ENCODE results near the gene UNCX. TPM values are rescaled to one million over a fixed set of nuclear protein-coding genes. Genes with fewer than 3 reads are reported as not detected.
A peak's percentile ranks its signal among the peaks of the same experiment; 100 is the strongest.

UNCX gene
- total and polyA plus RNA-seq, 2 experiments from 2014 or later = not detected

DNA sequence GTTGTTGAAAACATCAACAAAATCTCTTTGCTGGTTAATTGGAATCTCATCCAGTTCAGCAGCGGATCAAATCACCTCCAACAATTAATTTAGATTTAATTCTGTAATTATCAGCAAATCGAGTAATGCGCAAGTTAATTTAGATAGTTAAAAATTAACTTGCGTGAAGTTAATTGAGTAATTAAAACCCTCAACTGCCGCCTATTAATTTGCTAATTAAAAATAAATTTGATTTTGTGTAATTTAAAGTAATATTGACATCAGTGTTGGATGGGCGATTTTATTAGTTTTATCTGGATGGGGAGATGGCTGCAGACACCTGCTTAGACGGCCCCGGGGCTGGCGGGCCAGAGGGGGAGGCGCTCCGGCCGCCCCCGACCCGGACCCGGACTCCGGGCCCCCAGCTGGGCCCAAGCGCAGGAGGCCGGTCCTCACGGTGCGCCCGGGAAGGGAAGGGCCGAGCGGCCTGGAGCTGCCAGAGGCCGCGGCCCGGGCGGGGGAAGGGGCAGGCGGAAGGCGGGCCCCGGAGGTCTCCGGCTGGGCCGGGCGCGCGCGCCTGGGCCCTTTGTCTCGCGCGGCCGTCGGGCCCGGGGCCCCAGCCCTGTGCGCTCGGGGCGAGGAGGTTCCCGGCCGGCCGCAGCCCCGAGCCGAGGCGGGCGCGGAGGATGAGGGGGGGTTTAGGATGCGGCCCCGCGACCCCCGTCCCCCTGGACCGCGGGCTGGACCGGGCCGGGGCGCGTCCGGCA lies 3.3 kb upstream of the UNCX start:
- peak; percentile 75 for DNase-seq (ENCODE audit: low spot score)
- Mint-ChIP-seq H3K4me3 (peak overlapping the region; percentile 50; the same call in 1 of the 3 replicates), H3K27me3 (ENCODE audit: insufficient read depth, low read depth, poor library complexity) (peaks cover 86% of the 10 kb centered on the region), H3K4me1 (peaks cover 47% of the 10 kb centered on the region), H3K27ac (no peak overlapping the region), H3K36me3 (ENCODE audit: low read depth) (peaks cover 3% of the 10 kb centered on the region; the same call in 1 of the 3 replicates), H3K9me3 (peaks cover 3% of the 10 kb centered on the region)
- ATAC-seq = peak; percentile 20
- Histone ChIP-seq H3F3A (replicated peaks; ENCODE audit: low read depth) (peaks cover 18% of the 10 kb centered on the region), H3K4me1 (ENCODE audit: insufficient read depth) (peaks cover 60% of the 10 kb centered on the region), H3K36me3 (ENCODE audit: insufficient read depth) (no peaks in the 10 kb centered on the region), H3K27ac (ENCODE audit: low read depth) (no peak overlapping the region), H3K4me2 (peak overlapping the region; percentile 73), H4K20me1 (replicated peaks; ENCODE audit: insufficient read depth) (0 out of 2 replicates have a peak, but pooled peaks cover 17% of the 10 kb centered on the region), H3K27me3 (ENCODE audit: insufficient read depth) (peaks cover 92% of the 10 kb centered on the region), H2AFZ (no peak overlapping the region; the same call in 1 of the 2 replicates), H3K4me3 (peak overlapping the region; percentile 45), H3K9me2 (ENCODE audit: insufficient read depth) (no peaks in the 10 kb centered on the region), H3K79me2 (replicated peaks; ENCODE audit: insufficient read depth) (no peaks in the 10 kb centered on the region)
- no peak for TF ChIP-seq ZNF114 (CRISPR knock-in tag; IDR thresholded peaks at IDR 0.05)
- TF ChIP-seq ZNF331 (CRISPR knock-in tag; IDR thresholded peaks at IDR 0.05; ENCODE audit: low read depth) = no peak
- TF ChIP-seq POLR2AphosphoS5 (IDR thresholded peaks at IDR 0.05; ENCODE audit: low read depth) = no peak
- TF ChIP-seq JUNB (IDR thresholded peaks at IDR 0.05; ENCODE audit: unreplicated experiment) = no peak
- TF ChIP-seq EZH2phosphoT487 (IDR thresholded peaks at IDR 0.05; ENCODE audit: unreplicated experiment) = no peak
- TF ChIP-seq, protein P1, sequence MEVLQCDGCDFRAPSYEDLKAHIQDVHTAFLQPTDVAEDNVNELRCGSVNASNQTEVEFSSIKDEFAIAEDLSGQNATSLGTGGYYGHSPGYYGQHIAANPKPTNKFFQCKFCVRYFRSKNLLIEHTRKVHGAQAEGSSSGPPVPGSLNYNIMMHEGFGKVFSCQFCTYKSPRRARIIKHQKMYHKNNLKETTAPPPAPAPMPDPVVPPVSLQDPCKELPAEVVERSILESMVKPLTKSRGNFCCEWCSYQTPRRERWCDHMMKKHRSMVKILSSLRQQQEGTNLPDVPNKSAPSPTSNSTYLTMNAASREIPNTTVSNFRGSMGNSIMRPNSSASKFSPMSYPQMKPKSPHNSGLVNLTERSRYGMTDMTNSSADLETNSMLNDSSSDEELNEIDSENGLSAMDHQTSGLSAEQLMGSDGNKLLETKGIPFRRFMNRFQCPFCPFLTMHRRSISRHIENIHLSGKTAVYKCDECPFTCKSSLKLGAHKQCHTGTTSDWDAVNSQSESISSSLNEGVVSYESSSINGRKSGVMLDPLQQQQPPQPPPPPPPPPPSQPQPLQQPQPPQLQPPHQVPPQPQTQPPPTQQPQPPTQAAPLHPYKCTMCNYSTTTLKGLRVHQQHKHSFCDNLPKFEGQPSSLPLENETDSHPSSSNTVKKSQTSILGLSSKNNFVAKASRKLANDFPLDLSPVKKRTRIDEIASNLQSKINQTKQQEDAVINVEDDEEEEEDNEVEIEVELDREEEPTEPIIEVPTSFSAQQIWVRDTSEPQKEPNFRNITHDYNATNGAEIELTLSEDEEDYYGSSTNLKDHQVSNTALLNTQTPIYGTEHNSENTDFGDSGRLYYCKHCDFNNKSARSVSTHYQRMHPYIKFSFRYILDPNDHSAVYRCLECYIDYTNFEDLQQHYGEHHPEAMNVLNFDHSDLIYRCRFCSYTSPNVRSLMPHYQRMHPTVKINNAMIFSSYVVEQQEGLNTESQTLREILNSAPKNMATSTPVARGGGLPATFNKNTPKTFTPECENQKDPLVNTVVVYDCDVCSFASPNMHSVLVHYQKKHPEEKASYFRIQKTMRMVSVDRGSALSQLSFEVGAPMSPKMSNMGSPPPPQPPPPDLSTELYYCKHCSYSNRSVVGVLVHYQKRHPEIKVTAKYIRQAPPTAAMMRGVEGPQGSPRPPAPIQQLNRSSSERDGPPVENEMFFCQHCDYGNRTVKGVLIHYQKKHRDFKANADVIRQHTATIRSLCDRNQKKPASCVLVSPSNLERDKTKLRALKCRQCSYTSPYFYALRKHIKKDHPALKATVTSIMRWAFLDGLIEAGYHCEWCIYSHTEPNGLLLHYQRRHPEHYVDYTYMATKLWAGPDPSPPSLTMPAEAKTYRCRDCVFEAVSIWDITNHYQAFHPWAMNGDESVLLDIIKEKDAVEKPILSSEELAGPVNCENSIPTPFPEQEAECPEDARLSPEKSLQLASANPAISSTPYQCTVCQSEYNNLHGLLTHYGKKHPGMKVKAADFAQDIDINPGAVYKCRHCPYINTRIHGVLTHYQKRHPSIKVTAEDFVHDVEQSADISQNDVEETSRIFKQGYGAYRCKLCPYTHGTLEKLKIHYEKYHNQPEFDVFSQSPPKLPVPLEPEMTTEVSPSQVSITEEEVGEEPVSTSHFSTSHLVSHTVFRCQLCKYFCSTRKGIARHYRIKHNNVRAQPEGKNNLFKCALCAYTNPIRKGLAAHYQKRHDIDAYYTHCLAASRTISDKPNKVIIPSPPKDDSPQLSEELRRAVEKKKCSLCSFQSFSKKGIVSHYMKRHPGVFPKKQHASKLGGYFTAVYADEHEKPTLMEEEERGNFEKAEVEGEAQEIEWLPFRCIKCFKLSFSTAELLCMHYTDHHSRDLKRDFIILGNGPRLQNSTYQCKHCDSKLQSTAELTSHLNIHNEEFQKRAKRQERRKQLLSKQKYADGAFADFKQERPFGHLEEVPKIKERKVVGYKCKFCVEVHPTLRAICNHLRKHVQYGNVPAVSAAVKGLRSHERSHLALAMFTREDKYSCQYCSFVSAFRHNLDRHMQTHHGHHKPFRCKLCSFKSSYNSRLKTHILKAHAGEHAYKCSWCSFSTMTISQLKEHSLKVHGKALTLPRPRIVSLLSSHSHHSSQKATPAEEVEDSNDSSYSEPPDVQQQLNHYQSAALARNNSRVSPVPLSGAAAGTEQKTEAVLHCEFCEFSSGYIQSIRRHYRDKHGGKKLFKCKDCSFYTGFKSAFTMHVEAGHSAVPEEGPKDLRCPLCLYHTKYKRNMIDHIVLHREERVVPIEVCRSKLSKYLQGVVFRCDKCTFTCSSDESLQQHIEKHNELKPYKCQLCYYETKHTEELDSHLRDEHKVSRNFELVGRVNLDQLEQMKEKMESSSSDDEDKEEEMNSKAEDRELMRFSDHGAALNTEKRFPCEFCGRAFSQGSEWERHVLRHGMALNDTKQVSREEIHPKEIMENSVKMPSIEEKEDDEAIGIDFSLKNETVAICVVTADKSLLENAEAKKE (CRISPR knock-in tag; IDR thresholded peaks at IDR 0.05) = no peak
- TF ChIP-seq, protein P2, sequence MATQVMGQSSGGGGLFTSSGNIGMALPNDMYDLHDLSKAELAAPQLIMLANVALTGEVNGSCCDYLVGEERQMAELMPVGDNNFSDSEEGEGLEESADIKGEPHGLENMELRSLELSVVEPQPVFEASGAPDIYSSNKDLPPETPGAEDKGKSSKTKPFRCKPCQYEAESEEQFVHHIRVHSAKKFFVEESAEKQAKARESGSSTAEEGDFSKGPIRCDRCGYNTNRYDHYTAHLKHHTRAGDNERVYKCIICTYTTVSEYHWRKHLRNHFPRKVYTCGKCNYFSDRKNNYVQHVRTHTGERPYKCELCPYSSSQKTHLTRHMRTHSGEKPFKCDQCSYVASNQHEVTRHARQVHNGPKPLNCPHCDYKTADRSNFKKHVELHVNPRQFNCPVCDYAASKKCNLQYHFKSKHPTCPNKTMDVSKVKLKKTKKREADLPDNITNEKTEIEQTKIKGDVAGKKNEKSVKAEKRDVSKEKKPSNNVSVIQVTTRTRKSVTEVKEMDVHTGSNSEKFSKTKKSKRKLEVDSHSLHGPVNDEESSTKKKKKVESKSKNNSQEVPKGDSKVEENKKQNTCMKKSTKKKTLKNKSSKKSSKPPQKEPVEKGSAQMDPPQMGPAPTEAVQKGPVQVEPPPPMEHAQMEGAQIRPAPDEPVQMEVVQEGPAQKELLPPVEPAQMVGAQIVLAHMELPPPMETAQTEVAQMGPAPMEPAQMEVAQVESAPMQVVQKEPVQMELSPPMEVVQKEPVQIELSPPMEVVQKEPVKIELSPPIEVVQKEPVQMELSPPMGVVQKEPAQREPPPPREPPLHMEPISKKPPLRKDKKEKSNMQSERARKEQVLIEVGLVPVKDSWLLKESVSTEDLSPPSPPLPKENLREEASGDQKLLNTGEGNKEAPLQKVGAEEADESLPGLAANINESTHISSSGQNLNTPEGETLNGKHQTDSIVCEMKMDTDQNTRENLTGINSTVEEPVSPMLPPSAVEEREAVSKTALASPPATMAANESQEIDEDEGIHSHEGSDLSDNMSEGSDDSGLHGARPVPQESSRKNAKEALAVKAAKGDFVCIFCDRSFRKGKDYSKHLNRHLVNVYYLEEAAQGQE (IDR thresholded peaks at IDR 0.05; ENCODE audit: unreplicated experiment) = no peak
- TF ChIP-seq NANOG (IDR thresholded peaks at IDR 0.05; ENCODE audit: borderline replicate concordance) = no peak
- no peak for TF ChIP-seq EZH2 (IDR thresholded peaks at IDR 0.05; ENCODE audit: low read depth, unreplicated experiment)
- TF ChIP-seq, protein P3, sequence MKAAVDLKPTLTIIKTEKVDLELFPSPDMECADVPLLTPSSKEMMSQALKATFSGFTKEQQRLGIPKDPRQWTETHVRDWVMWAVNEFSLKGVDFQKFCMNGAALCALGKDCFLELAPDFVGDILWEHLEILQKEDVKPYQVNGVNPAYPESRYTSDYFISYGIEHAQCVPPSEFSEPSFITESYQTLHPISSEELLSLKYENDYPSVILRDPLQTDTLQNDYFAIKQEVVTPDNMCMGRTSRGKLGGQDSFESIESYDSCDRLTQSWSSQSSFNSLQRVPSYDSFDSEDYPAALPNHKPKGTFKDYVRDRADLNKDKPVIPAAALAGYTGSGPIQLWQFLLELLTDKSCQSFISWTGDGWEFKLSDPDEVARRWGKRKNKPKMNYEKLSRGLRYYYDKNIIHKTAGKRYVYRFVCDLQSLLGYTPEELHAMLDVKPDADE (IDR thresholded peaks at IDR 0.05) = no peak
- TF ChIP-seq, protein P4, sequence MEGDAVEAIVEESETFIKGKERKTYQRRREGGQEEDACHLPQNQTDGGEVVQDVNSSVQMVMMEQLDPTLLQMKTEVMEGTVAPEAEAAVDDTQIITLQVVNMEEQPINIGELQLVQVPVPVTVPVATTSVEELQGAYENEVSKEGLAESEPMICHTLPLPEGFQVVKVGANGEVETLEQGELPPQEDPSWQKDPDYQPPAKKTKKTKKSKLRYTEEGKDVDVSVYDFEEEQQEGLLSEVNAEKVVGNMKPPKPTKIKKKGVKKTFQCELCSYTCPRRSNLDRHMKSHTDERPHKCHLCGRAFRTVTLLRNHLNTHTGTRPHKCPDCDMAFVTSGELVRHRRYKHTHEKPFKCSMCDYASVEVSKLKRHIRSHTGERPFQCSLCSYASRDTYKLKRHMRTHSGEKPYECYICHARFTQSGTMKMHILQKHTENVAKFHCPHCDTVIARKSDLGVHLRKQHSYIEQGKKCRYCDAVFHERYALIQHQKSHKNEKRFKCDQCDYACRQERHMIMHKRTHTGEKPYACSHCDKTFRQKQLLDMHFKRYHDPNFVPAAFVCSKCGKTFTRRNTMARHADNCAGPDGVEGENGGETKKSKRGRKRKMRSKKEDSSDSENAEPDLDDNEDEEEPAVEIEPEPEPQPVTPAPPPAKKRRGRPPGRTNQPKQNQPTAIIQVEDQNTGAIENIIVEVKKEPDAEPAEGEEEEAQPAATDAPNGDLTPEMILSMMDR (conservative IDR thresholded peaks at IDR 0.05; ENCODE audit: low read depth in 2 of 2) = no peak
- TF ChIP-seq STAT1 (IDR thresholded peaks at IDR 0.05; ENCODE audit: unreplicated experiment) = no peak
- TF ChIP-seq CREB1 (CRISPR knock-in tag; IDR thresholded peaks at IDR 0.05; ENCODE audit: low read depth) = no peak
